NB4 (cell line): ENCODE data around the gene FSD1L.

Experiments used
- DNase-seq: peaks from one replicate; pipeline ENCODE4 v3.0.0; 2010; ENCODE audit warnings: low read depth
- H3K4me3 ChIP-seq: one replicate; pipeline ENCODE4 v1.5.1; 2011; ENCODE audit warnings: mild to moderate bottlenecking, low read depth, low read length, moderate library complexity
- CTCF ChIP-seq: IDR thresholded peaks from one replicate; pipeline ENCODE4 v1.5.1; 2012; ENCODE audit warnings: low read depth, low read length
- MYC ChIP-seq: IDR thresholded peaks from 2 replicates; pipeline ENCODE4 v1.6.1; 2011; ENCODE audit warnings: low read depth, low read length
- POLR2A ChIP-seq: IDR thresholded peaks from 2 replicates; pipeline ENCODE4 v1.6.1; 2011; ENCODE audit warnings: mild to moderate bottlenecking; ENCODE audit not compliant: insufficient read length; ENCODE audit errors: extremely low read depth
- TF ChIP-seq, protein P1 (sequence below): IDR thresholded peaks from 2 replicates; pipeline ENCODE4 v1.6.1; 2011; ENCODE audit warnings: low read depth, low read length

Gene FSD1L

DNA sequence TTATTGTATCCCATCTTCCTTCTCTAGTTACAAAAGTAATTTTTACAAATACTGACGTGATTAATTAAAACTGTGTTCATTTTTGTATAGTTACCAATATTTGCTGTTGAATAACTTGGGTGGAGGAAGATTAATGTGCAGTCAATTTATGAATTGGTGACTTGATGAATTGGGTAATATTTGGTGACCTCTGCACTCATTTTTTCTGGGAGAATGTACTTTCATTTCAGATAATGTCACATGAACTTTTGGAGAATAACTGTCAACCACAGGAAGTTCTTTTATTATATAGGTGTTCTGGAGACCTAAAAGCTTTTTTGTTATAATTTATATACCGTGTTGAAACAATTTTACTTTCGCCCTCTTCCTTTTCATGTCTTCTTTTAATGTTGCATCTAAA lies 83.7 kb downstream of the FSD1L start:
- no peak overlapping the region for H3K4me3 ChIP-seq
- no peak for DNase-seq
- TF ChIP-seq CTCF: no peak
- TF ChIP-seq POLR2A: no peak
- TF ChIP-seq, protein P1, sequence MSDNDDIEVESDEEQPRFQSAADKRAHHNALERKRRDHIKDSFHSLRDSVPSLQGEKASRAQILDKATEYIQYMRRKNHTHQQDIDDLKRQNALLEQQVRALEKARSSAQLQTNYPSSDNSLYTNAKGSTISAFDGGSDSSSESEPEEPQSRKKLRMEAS: no peak
- TF ChIP-seq MYC: no peak

- H3K4me3 ChIP-seq: no peak overlapping the region
- no peak for DNase-seq
- TF ChIP-seq CTCF: no peak
Observed at GRCh38 chr9:105535920-105536668, 88.3 kb downstream of the FSD1L start.

- no peak overlapping the region for H3K4me3 ChIP-seq
- TF ChIP-seq POLR2A (no peak), CTCF (no peak), MYC (no peak)
- TF ChIP-seq, protein P1: no peak
- DNase-seq: peak; percentile 19
Observed at GRCh38 chr9:105539452-105539851, 91.6 kb downstream of the FSD1L start.

DNA sequence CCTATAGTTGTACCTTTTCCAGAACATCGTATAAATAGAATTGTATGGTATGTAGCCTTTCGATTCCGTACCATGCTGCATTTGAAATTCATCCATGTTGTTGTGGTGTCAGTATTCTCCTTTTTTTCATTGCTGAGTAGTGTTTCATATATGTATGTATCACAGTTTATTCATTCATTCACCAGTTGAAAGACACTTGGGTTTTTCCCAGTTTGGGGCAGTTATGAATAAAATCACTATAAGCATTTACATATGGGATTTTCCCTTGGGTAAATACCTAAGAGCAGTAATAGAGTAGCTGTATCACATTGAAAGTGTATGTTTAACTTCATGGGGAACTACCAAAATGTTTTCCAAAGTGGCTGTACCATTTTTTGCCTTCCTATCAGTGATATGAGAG lies 94.0 kb downstream of the FSD1L start:
- TF ChIP-seq POLR2A: no peak
- no peak for TF ChIP-seq MYC
- no peak for TF ChIP-seq CTCF
- TF ChIP-seq, protein P1: no peak
- DNase-seq: no peak
- no peak overlapping the region for H3K4me3 ChIP-seq

GRCh38 chr9:105554042-105554441 lies 106.2 kb downstream of the FSD1L start:
- H3K4me3 ChIP-seq: no peak overlapping the region
- TF ChIP-seq, protein P1: no peak
- TF ChIP-seq POLR2A (no peak), CTCF (no peak), MYC (no peak)
- DNase-seq: no peak
